HCT116 (cell line): Measurements from ENCODE around the gene LCOR. TPM values are rescaled to one million over a fixed set of nuclear protein-coding genes. Genes with fewer than 3 reads are reported as not detected.

Experiments used
- ATAC-seq: fragments of 200-7000 bp; cut with Tn5 transposase; 2 replicates; pipeline ENCODE4 v1.9.1; 2020; ENCODE audit warnings: mild to moderate bottlenecking, moderate library complexity
- BruUV-seq: library from RNA; stranded (reverse); fragments of 400-500 nt; replicated peaks from 2 replicates; lab custom pipeline; 2021; lab: Mats Ljungman, UMichigan
- CTCF ChIA-PET: fragments of 300-600 bp; sonication (Branson Sonifier 250); formaldehyde crosslinking; loops from one replicate; lab custom pipeline; 2021; ENCODE audit warnings: antibody characterized with exemption; lab: Charles Lee
- POLR2A ChIA-PET: fragments of 300-600, 350-600 bp; sonication (Branson Sonifier 250); formaldehyde crosslinking; loops from one replicate; lab custom pipeline; 2021; ENCODE audit warnings: antibody characterized with exemption; lab: Charles Lee
- RAD21 ChIA-PET, 2 experiments: fragments of 300-600 bp; sonication (Branson Sonifier 250); formaldehyde crosslinking; loops; one replicate each; lab custom pipeline; 2023; ENCODE audit warnings: low total read pairs in 2 of 2; ENCODE audit not compliant: uncharacterized antibody in 2 of 2, unreplicated experiment in 2 of 2, low non-redundant PET in 1 of 2; lab: Charles Lee
- DNase-seq: peaks from one replicate; pipeline ENCODE4 v3.0.0-alpha.2; 2010; ENCODE audit warnings: low read depth, low spot score
- H2AFZ ChIP-seq: fragments of 200-600 bp; shearing (Covaris generic), sonication (generic); 2 replicates; pipeline ENCODE4 v1.6.1; 2017; ENCODE audit warnings: low read depth, mixed run types, mixed read lengths, antibody characterized with exemption, low read length; ENCODE audit not compliant: poor library complexity, severe bottlenecking
- H3K27ac ChIP-seq: 2 replicates; pipeline ENCODE4 v1.5.1; 2012; ENCODE audit warnings: low read depth, low read length
- H3K27me3 ChIP-seq: fragments of 200-600 bp; sonication (generic); 2 replicates; pipeline ENCODE4 v1.6.1; 2016; ENCODE audit warnings: mixed run types, low read length, mixed read lengths; ENCODE audit not compliant: insufficient read depth
- H3K36me3 ChIP-seq, 2 experiments: fragments of 200-500 bp in 1 of 2; fragments of 200-600 bp in 1 of 2; sonication (Bioruptor generic) in 1 of 2; sonication (generic) in 1 of 2; 2 replicates each; pipeline versions ENCODE4 v1.5.1 to v1.6.1; 2014 to 2016; ENCODE audit warnings: low read length in 2 of 2, inconsistent platforms in 1 of 2, mixed read lengths in 1 of 2, mixed run types in 1 of 2; ENCODE audit not compliant: insufficient read depth in 2 of 2, control insufficient read depth in 1 of 2
- H3K4me1 ChIP-seq, 2 experiments: fragments of 200-600 bp in 1 of 2; sonication (generic) in 1 of 2; 2 replicates each; pipeline versions ENCODE4 v1.5.1 to v1.6.1; 2012 to 2017; ENCODE audit warnings: low read length in 2 of 2, inconsistent platforms in 1 of 2, mild to moderate bottlenecking in 1 of 2, mixed read lengths in 1 of 2, mixed run types in 1 of 2, moderate library complexity in 1 of 2; ENCODE audit not compliant: insufficient read depth in 2 of 2, control insufficient read depth in 1 of 2
- H3K4me2 ChIP-seq: fragments of 200-600 bp; sonication (generic); 2 replicates; pipeline ENCODE4 v1.6.1; 2017; ENCODE audit warnings: mixed run types, low read length, mixed read lengths
- H3K4me3 ChIP-seq, 2 experiments: fragments of 200-600 bp in 1 of 2; sonication (generic) in 1 of 2; replicated peaks in 1 of 2; 2 replicates each; pipeline ENCODE4 v1.5.1; 2011 to 2016; ENCODE audit warnings: low read length in 2 of 2, control low read depth in 1 of 2, low read depth in 1 of 2, mild to moderate bottlenecking in 1 of 2, mixed read lengths in 1 of 2, mixed run types in 1 of 2
- H3K79me2 ChIP-seq: fragments of 200-600 bp; sonication (generic); 2 replicates; pipeline ENCODE4 v1.6.1; 2017; ENCODE audit warnings: mild to moderate bottlenecking, mixed run types, low read length, moderate library complexity, mixed read lengths; ENCODE audit not compliant: insufficient read depth
- H3K9ac ChIP-seq: fragments of 200-600 bp; sonication (generic); 2 replicates; pipeline ENCODE4 v1.6.1; 2016; ENCODE audit warnings: low read length, mixed read lengths
- H3K9me2 ChIP-seq: fragments of 200-600 bp; sonication (generic), shearing (Covaris generic); 2 replicates; pipeline ENCODE4 v1.6.1; 2017; ENCODE audit warnings: mixed run types, mild to moderate bottlenecking, moderate library complexity; ENCODE audit not compliant: insufficient read depth
- H3K9me3 ChIP-seq, 2 experiments: fragments of 200-500 bp in 1 of 2; fragments of 200-600 bp in 1 of 2; sonication (Bioruptor generic) in 1 of 2; sonication (generic) in 1 of 2; 2 replicates each; pipeline ENCODE4 v1.6.1; 2014 to 2017; ENCODE audit warnings: low read length in 2 of 2, mixed read lengths in 2 of 2, inconsistent platforms in 1 of 2, low read depth in 1 of 2, mild to moderate bottlenecking in 1 of 2, mixed run types in 1 of 2, moderate library complexity in 1 of 2; ENCODE audit not compliant: control insufficient read depth in 1 of 2, insufficient read depth in 1 of 2
- H4K20me1 ChIP-seq: fragments of 200-600 bp; sonication (generic), shearing (Covaris generic); 2 replicates; pipeline ENCODE4 v1.6.1; 2017; ENCODE audit warnings: mixed run types, mild to moderate bottlenecking, moderate library complexity; ENCODE audit not compliant: insufficient read depth
- CBX3 ChIP-seq: IDR thresholded peaks from 2 replicates; pipeline ENCODE4 v1.6.1; 2012; ENCODE audit warnings: low read depth
- CEBPB ChIP-seq: IDR thresholded peaks from 2 replicates; pipeline ENCODE4 v1.6.1; 2012; ENCODE audit warnings: low read depth
- EGR1 ChIP-seq: IDR thresholded peaks from 2 replicates; pipeline ENCODE4 v1.6.1; 2012; ENCODE audit warnings: low read depth
- ELF1 ChIP-seq: IDR thresholded peaks from 2 replicates; pipeline ENCODE4 v1.6.1; 2012; ENCODE audit warnings: low read depth, borderline replicate concordance
- EZH2 ChIP-seq: fragments of 200-600 bp; sonication (generic); IDR thresholded peaks from 2 replicates; pipeline ENCODE4 v1.6.1; 2017; ENCODE audit warnings: antibody characterized with exemption, mixed run types
- EZH2phosphoT487 ChIP-seq: fragments of 200-600 bp; IDR thresholded peaks from 2 replicates; pipeline ENCODE4 v1.6.1; 2018; ENCODE audit warnings: antibody characterized with exemption, borderline replicate concordance
- FOSL1 ChIP-seq: IDR thresholded peaks from 2 replicates; pipeline ENCODE4 v1.6.1; 2012; ENCODE audit warnings: low read depth
- JUND ChIP-seq: IDR thresholded peaks from 2 replicates; pipeline ENCODE4 v1.6.1; 2012
- POLR2A ChIP-seq: IDR thresholded peaks from 2 replicates; pipeline ENCODE4 v1.7.0; 2011; ENCODE audit warnings: borderline replicate concordance; ENCODE audit not compliant: insufficient read depth, insufficient read length; ENCODE audit errors: extremely low read depth
- RAD21 ChIP-seq: IDR thresholded peaks from 2 replicates; pipeline ENCODE4 v1.6.1; 2012; ENCODE audit warnings: low read depth, mild to moderate bottlenecking
- SIN3A ChIP-seq: IDR thresholded peaks from 2 replicates; pipeline ENCODE4 v1.6.1; 2012; ENCODE audit warnings: low read depth
- SRF ChIP-seq: IDR thresholded peaks from 2 replicates; pipeline ENCODE4 v1.6.1; 2012; ENCODE audit warnings: low read depth
- TCF7L2 ChIP-seq: IDR thresholded peaks from 2 replicates; pipeline ENCODE4 v1.7.0; 2011; ENCODE audit warnings: borderline replicate concordance, inconsistent platforms; ENCODE audit not compliant: insufficient read depth, insufficient read length; ENCODE audit errors: extremely low read depth
- YY1 ChIP-seq: IDR thresholded peaks from 2 replicates; pipeline ENCODE4 v1.6.1; 2011; ENCODE audit warnings: low read length, low read depth, moderate library complexity, mild to moderate bottlenecking; ENCODE audit not compliant: insufficient replicate concordance; ENCODE audit errors: extremely low read depth
- ZBTB33 ChIP-seq: IDR thresholded peaks from 2 replicates; pipeline ENCODE4 v1.6.1; 2011; ENCODE audit warnings: mild to moderate bottlenecking, low read length, moderate library complexity; ENCODE audit not compliant: insufficient replicate concordance; ENCODE audit errors: extremely low read depth
- ZNF274 ChIP-seq: fragments of 200-500 bp; sonication (Bioruptor generic); IDR thresholded peaks from 2 replicates; pipeline ENCODE4 v1.6.1; 2014; ENCODE audit warnings: mild to moderate bottlenecking, low read depth, low read length, inconsistent platforms
- intact Hi-C: fragments of 100-400 bp; cut with micrococcal nuclease; formaldehyde crosslinking; loops from 2 replicates; pipeline ENCODE4 v1.10.0; 2022
- total RNA-seq: library from RNA; stranded (reverse); gene quantifications from one replicate; pipeline ENCODE4 v1.2.1, GENCODE V29; 2021; ENCODE audit not compliant: unreplicated experiment
- TF ChIP-seq, protein P1 (sequence below), 3 experiments: fragments of 200-600 bp in 1 of 3; sonication (generic) in 1 of 3; IDR thresholded peaks in 2 of 3; conservative IDR thresholded peaks in 1 of 3; 2 replicates each; pipeline ENCODE4 v1.5.1; 2012 to 2017; ENCODE audit warnings: low read depth in 2 of 3, low read length in 2 of 3, antibody characterized with exemption in 1 of 3, borderline replicate concordance in 1 of 3, control low read depth in 1 of 3, mild to moderate bottlenecking in 1 of 3, mixed read lengths in 1 of 3, mixed run types in 1 of 3, moderate library complexity in 1 of 3; ENCODE audit not compliant: insufficient read depth in 1 of 3
- TF ChIP-seq, protein P2 (sequence below): IDR thresholded peaks from 2 replicates; pipeline ENCODE4 v1.6.1; 2012

LCOR gene
- total RNA-seq, 1 experiment from 2014 or later: 59.9 TPM

DNA sequence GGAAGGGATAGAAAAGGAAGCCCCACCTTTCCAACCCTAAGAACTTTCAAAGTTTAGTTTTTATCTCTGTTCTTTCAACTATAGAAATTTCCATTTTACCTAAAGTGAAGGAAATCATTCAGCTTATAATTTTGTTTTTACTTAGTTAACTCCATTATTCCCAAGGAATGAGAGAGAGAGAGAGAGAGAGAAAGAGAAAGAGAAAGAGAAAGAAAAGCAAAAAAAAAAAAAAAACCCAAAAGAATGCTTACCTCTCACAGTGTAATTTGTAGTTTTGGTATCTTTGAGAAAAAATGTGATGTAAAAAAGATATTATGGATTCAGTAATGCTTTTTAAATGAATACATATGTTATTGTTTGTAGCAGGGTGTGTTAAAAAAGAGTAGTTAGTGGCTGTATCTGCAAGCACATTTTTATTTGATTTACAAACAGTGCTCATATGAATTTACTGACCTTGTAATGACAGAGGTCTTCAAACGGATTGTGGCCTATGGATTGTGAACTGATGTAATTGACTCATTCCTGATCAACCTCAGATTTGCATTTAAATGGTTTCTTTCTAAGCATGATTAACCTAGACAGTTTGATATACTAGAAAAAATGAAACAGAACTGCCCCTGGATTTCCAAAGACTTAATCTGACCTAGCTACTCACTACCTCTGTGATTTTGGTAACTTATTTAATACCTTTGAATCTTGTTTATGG is 64.9 kb downstream of the LCOR start:
- no peak overlapping the region for H3K9ac ChIP-seq
- CTCF ChIA-PET: interaction anchor here (1.3 kb wide), 1 partner anchor 128 kb away, joined by 3 read pairs; no protein-coding TSS in a partner anchor
- no peak overlapping the region for H3K27ac ChIP-seq
- peaks cover 81% of the 10 kb centered on the region for H3K79me2 ChIP-seq
- H3K9me3 ChIP-seq: no peaks in the 10 kb centered on the region
- no peaks in the 10 kb centered on the region for H3K36me3 ChIP-seq
- no TSS peak for BruUV-seq
- DNase-seq (no peak), ATAC-seq (no peak)
- no peaks in the 10 kb centered on the region for H3K27me3 ChIP-seq
- no peaks in the 10 kb centered on the region for H3K4me1 ChIP-seq
- intact Hi-C loops: no loop called here
- POLR2A ChIA-PET: no interaction called here
- no peak overlapping the region for H3K4me3 ChIP-seq
- H2AFZ ChIP-seq: no peak overlapping the region
- TF ChIP-seq, protein P1, sequence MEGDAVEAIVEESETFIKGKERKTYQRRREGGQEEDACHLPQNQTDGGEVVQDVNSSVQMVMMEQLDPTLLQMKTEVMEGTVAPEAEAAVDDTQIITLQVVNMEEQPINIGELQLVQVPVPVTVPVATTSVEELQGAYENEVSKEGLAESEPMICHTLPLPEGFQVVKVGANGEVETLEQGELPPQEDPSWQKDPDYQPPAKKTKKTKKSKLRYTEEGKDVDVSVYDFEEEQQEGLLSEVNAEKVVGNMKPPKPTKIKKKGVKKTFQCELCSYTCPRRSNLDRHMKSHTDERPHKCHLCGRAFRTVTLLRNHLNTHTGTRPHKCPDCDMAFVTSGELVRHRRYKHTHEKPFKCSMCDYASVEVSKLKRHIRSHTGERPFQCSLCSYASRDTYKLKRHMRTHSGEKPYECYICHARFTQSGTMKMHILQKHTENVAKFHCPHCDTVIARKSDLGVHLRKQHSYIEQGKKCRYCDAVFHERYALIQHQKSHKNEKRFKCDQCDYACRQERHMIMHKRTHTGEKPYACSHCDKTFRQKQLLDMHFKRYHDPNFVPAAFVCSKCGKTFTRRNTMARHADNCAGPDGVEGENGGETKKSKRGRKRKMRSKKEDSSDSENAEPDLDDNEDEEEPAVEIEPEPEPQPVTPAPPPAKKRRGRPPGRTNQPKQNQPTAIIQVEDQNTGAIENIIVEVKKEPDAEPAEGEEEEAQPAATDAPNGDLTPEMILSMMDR (IDR thresholded peaks at IDR 0.05 in 2 of 3, conservative IDR thresholded peaks at IDR 0.05 in 1 of 3; ENCODE audit: borderline replicate concordance in 1 of 3, insufficient read depth in 1 of 3, low read depth in 2 of 3, low read length in 2 of 3): no peak
- TF ChIP-seq JUND (no peak), FOSL1 (no peak), EZH2 (no peak), CEBPB (no peak), CBX3 (no peak), RAD21 (no peak), ELF1 (no peak), POLR2A (no peak), TCF7L2 (no peak), YY1 (no peak), ZBTB33 (no peak), EZH2phosphoT487 (no peak), EGR1 (no peak), SRF (no peak), ZNF274 (no peak), SIN3A (no peak)
- TF ChIP-seq, protein P2, sequence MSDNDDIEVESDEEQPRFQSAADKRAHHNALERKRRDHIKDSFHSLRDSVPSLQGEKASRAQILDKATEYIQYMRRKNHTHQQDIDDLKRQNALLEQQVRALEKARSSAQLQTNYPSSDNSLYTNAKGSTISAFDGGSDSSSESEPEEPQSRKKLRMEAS: no peak
- H3K4me2 ChIP-seq: no peak overlapping the region
- H3K9me2 ChIP-seq: no peaks in the 10 kb centered on the region
- RAD21 ChIA-PET: no interaction called here
- H4K20me1 ChIP-seq: peaks cover 17% of the 10 kb centered on the region; the same call in 1 of the 2 replicates
